ENCODE data around the gene PRPH.

PRPH gene

GRCh38 chr12:49322708-49323523 lies 28.0 kb downstream of the PRPH start, which contains the start of gene TROAP:
TROAP (plus strand) TSS chr12:49323255; CDS start chr12:49323609, 354 bp downstream.
- Histone ChIP-seq H3K9ac (ENCODE audit: low read length) (peak within 1 kb of the TSS; percentile 69), H3K9me2 (replicated peaks; ENCODE audit: insufficient read depth, low read length) (no peaks in the 10 kb centered on the region), H3K4me2 (ENCODE audit: low read depth, low read length) (peak within 1 kb of the TSS; percentile 98), H3F3A (ENCODE audit: insufficient read depth, low read length) (no peaks in the 10 kb centered on the region; the same call in 1 of the 2 replicates), H4K20me1 (ENCODE audit: insufficient read depth, low read length) (no peaks in the 10 kb centered on the region), H3K27ac (ENCODE audit: low read length) (peak within 1 kb of the TSS; percentile 22; the same call in 1 of the 2 replicates), H3K36me3 (replicated peaks; ENCODE audit: insufficient read depth, low read length) (peaks cover 4% of the 10 kb centered on the region; the same call in 1 of the 2 replicates), H2AFZ (ENCODE audit: low read length) (peak within 1 kb of the TSS; percentile 95), H3K4me1 (ENCODE audit: low read length) (peaks cover 8% of the 10 kb centered on the region), H3K79me2 (ENCODE audit: low read length) (peaks cover 13% of the 10 kb centered on the region), H3K9me3 (replicated peaks; ENCODE audit: insufficient read depth, low read length) (no peaks in the 10 kb centered on the region), H3K27me3 (replicated peaks; ENCODE audit: insufficient read depth, low read length) (no peaks in the 10 kb centered on the region), H3K4me3 (ENCODE audit: low read length) (peak within 1 kb of the TSS; percentile 93)
- peak; percentile 98 for DNase-seq
- TF ChIP-seq CTCF (IDR thresholded peaks at IDR 0.05; ENCODE audit: low read length) (no peak), EZH2 (optimal IDR thresholded peaks at IDR 0.05; ENCODE audit: low read depth, low read length) (no peak), EZH2phosphoT487 (IDR thresholded peaks at IDR 0.05; ENCODE audit: low read length) (no peak)

GRCh38 chr12:49323524-49324097 lies 28.7 kb downstream of the PRPH start:
- no peak for DNase-seq
- H3F3A ChIP-seq (ENCODE audit: insufficient read depth, low read length), result no peaks in the 10 kb centered on the region; the same call in 1 of the 2 replicates
- H3K27ac ChIP-seq (ENCODE audit: low read length), result peak overlapping the region; percentile 22; the same call in 1 of the 2 replicates

GRCh38 chr12:49325606-49326005 lies 30.7 kb downstream of the PRPH start:
- Histone ChIP-seq H3F3A (ENCODE audit: insufficient read depth, low read length) (no peaks in the 10 kb centered on the region; the same call in 1 of the 2 replicates), H3K79me2 (ENCODE audit: low read length) (peaks cover 13% of the 10 kb centered on the region), H3K9me3 (replicated peaks; ENCODE audit: insufficient read depth, low read length) (no peaks in the 10 kb centered on the region), H3K27ac (ENCODE audit: low read length) (no peak overlapping the region), H3K36me3 (replicated peaks; ENCODE audit: insufficient read depth, low read length) (peaks cover 4% of the 10 kb centered on the region; the same call in 1 of the 2 replicates), H3K4me3 (ENCODE audit: low read length) (no peak overlapping the region), H3K9me2 (replicated peaks; ENCODE audit: insufficient read depth, low read length) (no peaks in the 10 kb centered on the region), H3K27me3 (replicated peaks; ENCODE audit: insufficient read depth, low read length) (no peaks in the 10 kb centered on the region), H3K9ac (ENCODE audit: low read length) (no peak overlapping the region), H4K20me1 (ENCODE audit: insufficient read depth, low read length) (no peaks in the 10 kb centered on the region), H3K4me1 (ENCODE audit: low read length) (peaks cover 8% of the 10 kb centered on the region), H3K4me2 (ENCODE audit: low read depth, low read length) (no peak overlapping the region), H2AFZ (ENCODE audit: low read length) (no peak overlapping the region)
- no peak for DNase-seq
- TF ChIP-seq EZH2phosphoT487 (IDR thresholded peaks at IDR 0.05; ENCODE audit: low read length), result no peak
- TF ChIP-seq CTCF (IDR thresholded peaks at IDR 0.05; ENCODE audit: low read length), result no peak
- no peak for TF ChIP-seq EZH2 (optimal IDR thresholded peaks at IDR 0.05; ENCODE audit: low read depth, low read length)

More at GRCh38 chr12:49323524-49324097, 28.7 kb downstream of the PRPH start:
- Histone ChIP-seq H3K9me2 (replicated peaks; ENCODE audit: insufficient read depth, low read length) (no peaks in the 10 kb centered on the region), H3K4me1 (ENCODE audit: low read length) (peaks cover 8% of the 10 kb centered on the region), H3K4me2 (ENCODE audit: low read depth, low read length) (peak overlapping the region; percentile 98), H3K4me3 (ENCODE audit: low read length) (peak overlapping the region; percentile 93), H3K27me3 (replicated peaks; ENCODE audit: insufficient read depth, low read length) (no peaks in the 10 kb centered on the region), H3K9me3 (replicated peaks; ENCODE audit: insufficient read depth, low read length) (no peaks in the 10 kb centered on the region), H4K20me1 (ENCODE audit: insufficient read depth, low read length) (no peaks in the 10 kb centered on the region), H3K36me3 (replicated peaks; ENCODE audit: insufficient read depth, low read length) (peaks cover 4% of the 10 kb centered on the region; the same call in 1 of the 2 replicates), H2AFZ (ENCODE audit: low read length) (peak overlapping the region; percentile 95), H3K79me2 (ENCODE audit: low read length) (peaks cover 13% of the 10 kb centered on the region), H3K9ac (ENCODE audit: low read length) (peak overlapping the region; percentile 69)
- TF ChIP-seq EZH2 (optimal IDR thresholded peaks at IDR 0.05; ENCODE audit: low read depth, low read length), result no peak
- TF ChIP-seq EZH2phosphoT487 (IDR thresholded peaks at IDR 0.05; ENCODE audit: low read length), result no peak
- TF ChIP-seq CTCF (IDR thresholded peaks at IDR 0.05; ENCODE audit: low read length), result no peak

Data from MM.1S (cell line).